Measurements from ENCODE around the gene DNAH6. TPM values are rescaled to one million over a fixed set of nuclear protein-coding genes. Genes with fewer than 3 reads are reported as not detected.

The DNAH6 gene
- polyA plus RNA-seq, 2 of the 4 experiments (the other 2 are of a cell fraction) = 0.13 to 0.32 TPM

DNA sequence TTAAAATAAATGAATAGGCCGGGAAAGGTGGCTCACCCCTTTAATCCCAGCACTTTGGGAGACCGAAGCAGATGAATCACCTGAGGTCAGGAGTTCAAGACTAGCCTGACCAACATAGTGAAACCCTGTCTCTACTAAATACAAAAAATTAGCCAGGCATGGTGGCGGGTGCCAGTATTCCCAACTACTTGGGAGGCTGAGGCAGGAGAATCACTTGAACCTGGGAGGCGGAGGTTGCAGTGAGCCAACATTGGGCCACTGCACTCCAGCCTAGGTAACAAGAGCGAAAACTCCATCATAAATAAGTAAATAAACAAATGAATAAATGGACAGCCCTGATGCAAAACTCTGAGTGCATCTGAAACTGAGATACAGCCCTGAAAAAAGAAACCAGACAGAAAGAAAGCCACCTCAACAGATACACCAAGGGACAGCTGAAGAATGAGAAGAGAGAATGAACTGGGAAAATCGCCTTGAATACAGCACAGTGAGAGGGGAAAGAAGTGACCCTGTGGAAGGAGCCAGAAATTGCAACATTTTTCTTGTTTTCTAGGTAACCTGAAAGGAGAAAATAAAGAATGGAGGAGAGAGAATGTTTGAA lies 300.2 kb downstream of the DNAH6 start (continued):
- TF ChIP-seq PBX3 (IDR thresholded peaks at IDR 0.05) = no peak

DNA sequence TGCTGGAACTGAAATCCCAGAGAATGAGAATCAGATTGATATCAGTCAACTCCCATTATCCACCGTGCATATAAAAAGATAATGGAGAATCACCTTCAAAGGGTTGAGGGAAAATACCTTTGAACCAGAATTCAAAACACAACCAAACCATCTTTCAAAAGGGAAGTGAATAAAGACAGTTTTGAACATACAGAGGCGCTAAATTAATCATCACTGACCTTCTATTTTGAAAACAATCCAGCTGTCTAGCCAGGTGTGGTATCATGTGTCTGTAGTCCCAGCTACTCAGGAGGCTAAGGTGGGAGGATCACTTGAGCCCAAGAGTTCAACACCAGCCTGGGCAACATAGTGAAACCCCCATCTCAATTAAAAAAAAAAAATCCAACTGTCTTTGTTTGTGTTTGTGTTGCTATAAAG lies 300.9 kb downstream of the DNAH6 start:
- no peaks in the 10 kb centered on the region for H3K9me3 ChIP-seq
- H3K4me3 ChIP-seq = no peak overlapping the region
- TF ChIP-seq, protein P1, sequence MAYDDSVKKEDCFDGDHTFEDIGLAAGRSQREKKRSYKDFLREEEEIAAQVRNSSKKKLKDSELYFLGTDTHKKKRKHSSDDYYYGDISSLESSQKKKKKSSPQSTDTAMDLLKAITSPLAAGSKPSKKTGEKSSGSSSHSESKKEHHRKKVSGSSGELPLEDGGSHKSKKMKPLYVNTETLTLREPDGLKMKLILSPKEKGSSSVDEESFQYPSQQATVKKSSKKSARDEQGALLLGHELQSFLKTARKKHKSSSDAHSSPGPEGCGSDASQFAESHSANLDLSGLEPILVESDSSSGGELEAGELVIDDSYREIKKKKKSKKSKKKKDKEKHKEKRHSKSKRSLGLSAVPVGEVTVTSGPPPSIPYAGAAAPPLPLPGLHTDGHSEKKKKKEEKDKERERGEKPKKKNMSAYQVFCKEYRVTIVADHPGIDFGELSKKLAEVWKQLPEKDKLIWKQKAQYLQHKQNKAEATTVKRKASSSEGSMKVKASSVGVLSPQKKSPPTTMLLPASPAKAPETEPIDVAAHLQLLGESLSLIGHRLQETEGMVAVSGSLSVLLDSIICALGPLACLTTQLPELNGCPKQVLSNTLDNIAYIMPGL (CRISPR knock-in tag; IDR thresholded peaks at IDR 0.05; ENCODE audit: borderline replicate concordance) = no peak
- TF ChIP-seq ESRRA (IDR thresholded peaks at IDR 0.05; ENCODE audit: borderline replicate concordance, low read length) (no peak), NR3C1 (IDR thresholded peaks at IDR 0.05) (no peak), RFX5 (IDR thresholded peaks at IDR 0.05) (no peak), NFE2L2 (conservative IDR thresholded peaks at IDR 0.05; ENCODE audit: low read length) (no peak), CHD2 (IDR thresholded peaks at IDR 0.05; ENCODE audit: low read length, partially characterized antibody) (no peak), FOXS1 (CRISPR knock-in tag; IDR thresholded peaks at IDR 0.05) (no peak), ZSCAN20 (CRISPR knock-in tag; IDR thresholded peaks at IDR 0.05) (no peak), HOXB13 (CRISPR knock-in tag; IDR thresholded peaks at IDR 0.05; ENCODE audit: low read depth) (no peak), BCL3 (IDR thresholded peaks at IDR 0.05) (no peak), GATA3 (IDR thresholded peaks at IDR 0.05; ENCODE audit: borderline replicate concordance) (no peak), CBX2 (IDR thresholded peaks at IDR 0.05; ENCODE audit: borderline replicate concordance, low read depth) (no peak), ZC3H11A (IDR thresholded peaks at IDR 0.05) (no peak), JUNB (IDR thresholded peaks at IDR 0.05) (no peak), MAX (IDR thresholded peaks at IDR 0.05) (no peak), POLR2A (IDR thresholded peaks at IDR 0.05; ENCODE audit: low read length) (no peak), MYC (IDR thresholded peaks at IDR 0.05; ENCODE audit: borderline replicate concordance, low read length) (no peak), ZFP36 (IDR thresholded peaks at IDR 0.05; ENCODE audit: borderline replicate concordance, partially characterized antibody) (no peak), ELK1 (IDR thresholded peaks at IDR 0.05; ENCODE audit: low read depth, low read length) (no peak)
- TF ChIP-seq, protein P2, sequence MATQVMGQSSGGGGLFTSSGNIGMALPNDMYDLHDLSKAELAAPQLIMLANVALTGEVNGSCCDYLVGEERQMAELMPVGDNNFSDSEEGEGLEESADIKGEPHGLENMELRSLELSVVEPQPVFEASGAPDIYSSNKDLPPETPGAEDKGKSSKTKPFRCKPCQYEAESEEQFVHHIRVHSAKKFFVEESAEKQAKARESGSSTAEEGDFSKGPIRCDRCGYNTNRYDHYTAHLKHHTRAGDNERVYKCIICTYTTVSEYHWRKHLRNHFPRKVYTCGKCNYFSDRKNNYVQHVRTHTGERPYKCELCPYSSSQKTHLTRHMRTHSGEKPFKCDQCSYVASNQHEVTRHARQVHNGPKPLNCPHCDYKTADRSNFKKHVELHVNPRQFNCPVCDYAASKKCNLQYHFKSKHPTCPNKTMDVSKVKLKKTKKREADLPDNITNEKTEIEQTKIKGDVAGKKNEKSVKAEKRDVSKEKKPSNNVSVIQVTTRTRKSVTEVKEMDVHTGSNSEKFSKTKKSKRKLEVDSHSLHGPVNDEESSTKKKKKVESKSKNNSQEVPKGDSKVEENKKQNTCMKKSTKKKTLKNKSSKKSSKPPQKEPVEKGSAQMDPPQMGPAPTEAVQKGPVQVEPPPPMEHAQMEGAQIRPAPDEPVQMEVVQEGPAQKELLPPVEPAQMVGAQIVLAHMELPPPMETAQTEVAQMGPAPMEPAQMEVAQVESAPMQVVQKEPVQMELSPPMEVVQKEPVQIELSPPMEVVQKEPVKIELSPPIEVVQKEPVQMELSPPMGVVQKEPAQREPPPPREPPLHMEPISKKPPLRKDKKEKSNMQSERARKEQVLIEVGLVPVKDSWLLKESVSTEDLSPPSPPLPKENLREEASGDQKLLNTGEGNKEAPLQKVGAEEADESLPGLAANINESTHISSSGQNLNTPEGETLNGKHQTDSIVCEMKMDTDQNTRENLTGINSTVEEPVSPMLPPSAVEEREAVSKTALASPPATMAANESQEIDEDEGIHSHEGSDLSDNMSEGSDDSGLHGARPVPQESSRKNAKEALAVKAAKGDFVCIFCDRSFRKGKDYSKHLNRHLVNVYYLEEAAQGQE (IDR thresholded peaks at IDR 0.05) = no peak
- WGBS (ENCODE audit: missing lambda C conversion rate) = 64% methylated on average over 2 of the region's 2 CpGs
- no peak overlapping the region for H3K4me2 ChIP-seq
- no peak overlapping the region for H3K27ac ChIP-seq
- CTCF ChIA-PET = no interaction called here
- DNase-seq (ENCODE audit: low read depth in 1 of 2, low spot score in 1 of 2) = no peak
- FAIRE-seq = no peak
- no peak for ATAC-seq
- POLR2A ChIA-PET = no interaction called here
- no peaks in the 10 kb centered on the region for H3K4me1 ChIP-seq

All from A549 (cell line).